ENCODE data around the gene NOVA2. TPM values are rescaled to one million over a fixed set of nuclear protein-coding genes. Genes with fewer than 3 reads are reported as not detected.

NOVA2 gene
- polyA plus RNA-seq, 1 of the 3 experiments (the other 2 are of a cell fraction) = 1.9 TPM

DNA sequence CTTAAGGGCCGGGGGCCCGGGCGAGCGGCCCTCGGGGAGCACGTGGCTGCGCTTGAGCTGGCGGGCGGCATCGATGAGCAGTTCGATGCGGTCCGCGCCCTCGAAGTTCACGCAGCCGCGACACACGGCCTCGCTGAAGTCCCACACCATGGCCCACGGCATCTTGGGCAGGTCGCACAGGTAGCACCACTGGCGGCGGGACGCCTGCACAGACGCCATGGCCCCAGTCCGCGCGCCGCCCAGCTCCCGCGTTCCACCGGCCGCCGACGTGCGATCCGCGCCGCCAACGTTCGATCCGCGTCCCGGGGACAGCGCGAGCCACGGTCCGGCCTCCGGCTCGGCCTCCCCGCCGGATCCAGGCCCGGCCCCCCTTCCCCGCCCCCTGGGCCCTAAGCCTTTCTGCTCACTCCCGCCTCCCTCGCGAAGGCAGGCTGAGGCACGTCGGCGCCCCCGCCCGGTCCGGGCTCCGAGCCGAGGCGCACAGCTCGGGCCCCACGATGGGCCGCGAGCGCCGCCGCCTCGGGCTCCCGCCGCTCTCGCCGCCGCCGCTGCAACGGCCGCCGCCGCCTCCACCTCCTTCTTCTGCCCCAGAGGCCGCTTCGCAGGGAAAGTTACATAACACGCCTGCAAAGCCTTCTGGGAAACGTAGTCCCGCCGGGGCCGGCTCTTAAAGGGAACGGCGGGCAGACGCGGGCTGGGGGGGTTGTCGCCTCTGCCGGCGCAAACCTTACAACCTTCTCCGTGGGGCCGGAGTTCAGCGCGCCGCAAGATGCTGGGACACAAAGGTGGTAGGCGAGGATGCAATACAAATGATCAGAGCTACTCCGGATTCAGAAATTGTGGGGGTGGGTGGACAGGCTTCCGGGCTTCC, 87.9 kb downstream of the NOVA2 start, which contains the start of gene IRF2BP1:
Gene IRF2BP1, minus strand, starts transcription at position 586 of the 871 bp plus-strand sequence. Its CDS starts 367 bp downstream, at position 219.
- Histone ChIP-seq H3K4me1 (ENCODE audit: control insufficient read depth in 1 of 2, insufficient read depth in 2 of 2, low read depth in 1 of 2, low read length in 1 of 2) (peaks cover 3 to 39% of the 10 kb centered on the region in 2 experiments; a peak in 2 of 4 replicates), H3K9me3 (no peaks in the 10 kb centered on the region), H3K4me2 (peak within 1 kb of the TSS; percentile 84), H2AFZ (ENCODE audit: low read depth) (peak within 1 kb of the TSS; percentile 75), H3F3A (replicated peaks; ENCODE audit: insufficient read depth) (peaks cover 19% of the 10 kb centered on the region), H4K20me1 (ENCODE audit: insufficient read depth) (peaks cover 33% of the 10 kb centered on the region), H3K79me2 (ENCODE audit: insufficient read depth) (peaks cover 29% of the 10 kb centered on the region), H3K27me3 (ENCODE audit: insufficient read depth) (no peaks in the 10 kb centered on the region), H3K36me3 (replicated peaks in 1 of 2; ENCODE audit: control insufficient read depth in 1 of 2, insufficient read depth in 2 of 2, low read length in 1 of 2) (peaks cover 3 to 30% of the 10 kb centered on the region in 2 experiments), H3K27ac (ENCODE audit: low read depth in 2 of 2, low read length in 1 of 2) (peak within 1 kb of the TSS; percentile 78 to 92), H3K4me3 (ENCODE audit: low read depth in 2 of 2, low read length in 1 of 2) (peak within 1 kb of the TSS; percentile 72 to 81), H3K9ac (peak within 1 kb of the TSS; percentile 77), H3K9me2 (no peaks in the 10 kb centered on the region)
- 1% methylated on average over 19 of the region's 107 CpGs for WGBS (ENCODE audit: low lambda C conversion rate)
- DNase-seq = peak; percentile 91
- CTCF ChIA-PET = interaction anchor here (0.8 to 9.9 kb wide), 5 partner anchors 17 to 113 kb away, joined by 3 to 130 read pairs (median 13); partner anchors contain the start of genes FOXA3, MYPOP, RSPH6A and SYMPK
- POLR2A ChIA-PET = interaction anchor here (0.6 to 1.6 kb wide), 4 partner anchors 17 to 123 kb away, joined by 3 to 19 read pairs (median 5); partner anchors contain the start of genes MYPOP and SYMPK
- TF ChIP-seq RAD21 (IDR thresholded peaks at IDR 0.05; ENCODE audit: low read length) (no peak), GABPA (IDR thresholded peaks at IDR 0.05; ENCODE audit: low read depth) (peak; percentile 74), POLR2AphosphoS5 (IDR thresholded peaks at IDR 0.05; ENCODE audit: low read depth, low read length) (peak; percentile 32), CHD2 (IDR thresholded peaks at IDR 0.05; ENCODE audit: low read length, partially characterized antibody) (no peak), FOSL2 (IDR thresholded peaks at IDR 0.05; ENCODE audit: borderline replicate concordance, low read depth) (no peak), TEAD4 (IDR thresholded peaks at IDR 0.05; ENCODE audit: borderline replicate concordance, insufficient read depth) (no peak), RFX5 (IDR thresholded peaks at IDR 0.05; ENCODE audit: low read length) (no peak), ELF1 (IDR thresholded peaks at IDR 0.05) (no peak), TAF1 (IDR thresholded peaks at IDR 0.05; ENCODE audit: borderline replicate concordance, low read depth, low read length) (peak; percentile 48), RXRA (IDR thresholded peaks at IDR 0.05; ENCODE audit: borderline replicate concordance, low read depth) (no peak), EP300 (IDR thresholded peaks at IDR 0.05; ENCODE audit: borderline replicate concordance in 1 of 2, low read depth in 1 of 2, low read length in 1 of 2) (no peak), GATA2 (CRISPR knock-in tag; IDR thresholded peaks at IDR 0.05) (no peak)
- TF ChIP-seq, protein P1, sequence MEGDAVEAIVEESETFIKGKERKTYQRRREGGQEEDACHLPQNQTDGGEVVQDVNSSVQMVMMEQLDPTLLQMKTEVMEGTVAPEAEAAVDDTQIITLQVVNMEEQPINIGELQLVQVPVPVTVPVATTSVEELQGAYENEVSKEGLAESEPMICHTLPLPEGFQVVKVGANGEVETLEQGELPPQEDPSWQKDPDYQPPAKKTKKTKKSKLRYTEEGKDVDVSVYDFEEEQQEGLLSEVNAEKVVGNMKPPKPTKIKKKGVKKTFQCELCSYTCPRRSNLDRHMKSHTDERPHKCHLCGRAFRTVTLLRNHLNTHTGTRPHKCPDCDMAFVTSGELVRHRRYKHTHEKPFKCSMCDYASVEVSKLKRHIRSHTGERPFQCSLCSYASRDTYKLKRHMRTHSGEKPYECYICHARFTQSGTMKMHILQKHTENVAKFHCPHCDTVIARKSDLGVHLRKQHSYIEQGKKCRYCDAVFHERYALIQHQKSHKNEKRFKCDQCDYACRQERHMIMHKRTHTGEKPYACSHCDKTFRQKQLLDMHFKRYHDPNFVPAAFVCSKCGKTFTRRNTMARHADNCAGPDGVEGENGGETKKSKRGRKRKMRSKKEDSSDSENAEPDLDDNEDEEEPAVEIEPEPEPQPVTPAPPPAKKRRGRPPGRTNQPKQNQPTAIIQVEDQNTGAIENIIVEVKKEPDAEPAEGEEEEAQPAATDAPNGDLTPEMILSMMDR (IDR thresholded peaks at IDR 0.05) = no peak
- TF ChIP-seq, protein P2, sequence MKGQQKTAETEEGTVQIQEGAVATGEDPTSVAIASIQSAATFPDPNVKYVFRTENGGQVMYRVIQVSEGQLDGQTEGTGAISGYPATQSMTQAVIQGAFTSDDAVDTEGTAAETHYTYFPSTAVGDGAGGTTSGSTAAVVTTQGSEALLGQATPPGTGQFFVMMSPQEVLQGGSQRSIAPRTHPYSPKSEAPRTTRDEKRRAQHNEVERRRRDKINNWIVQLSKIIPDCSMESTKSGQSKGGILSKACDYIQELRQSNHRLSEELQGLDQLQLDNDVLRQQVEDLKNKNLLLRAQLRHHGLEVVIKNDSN (IDR thresholded peaks at IDR 0.05; ENCODE audit: borderline replicate concordance, low read depth) = no peak
- TF ChIP-seq, protein P3, sequence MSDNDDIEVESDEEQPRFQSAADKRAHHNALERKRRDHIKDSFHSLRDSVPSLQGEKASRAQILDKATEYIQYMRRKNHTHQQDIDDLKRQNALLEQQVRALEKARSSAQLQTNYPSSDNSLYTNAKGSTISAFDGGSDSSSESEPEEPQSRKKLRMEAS (IDR thresholded peaks at IDR 0.05; ENCODE audit: low read depth) = peak; percentile 74
- TF ChIP-seq, protein P4, sequence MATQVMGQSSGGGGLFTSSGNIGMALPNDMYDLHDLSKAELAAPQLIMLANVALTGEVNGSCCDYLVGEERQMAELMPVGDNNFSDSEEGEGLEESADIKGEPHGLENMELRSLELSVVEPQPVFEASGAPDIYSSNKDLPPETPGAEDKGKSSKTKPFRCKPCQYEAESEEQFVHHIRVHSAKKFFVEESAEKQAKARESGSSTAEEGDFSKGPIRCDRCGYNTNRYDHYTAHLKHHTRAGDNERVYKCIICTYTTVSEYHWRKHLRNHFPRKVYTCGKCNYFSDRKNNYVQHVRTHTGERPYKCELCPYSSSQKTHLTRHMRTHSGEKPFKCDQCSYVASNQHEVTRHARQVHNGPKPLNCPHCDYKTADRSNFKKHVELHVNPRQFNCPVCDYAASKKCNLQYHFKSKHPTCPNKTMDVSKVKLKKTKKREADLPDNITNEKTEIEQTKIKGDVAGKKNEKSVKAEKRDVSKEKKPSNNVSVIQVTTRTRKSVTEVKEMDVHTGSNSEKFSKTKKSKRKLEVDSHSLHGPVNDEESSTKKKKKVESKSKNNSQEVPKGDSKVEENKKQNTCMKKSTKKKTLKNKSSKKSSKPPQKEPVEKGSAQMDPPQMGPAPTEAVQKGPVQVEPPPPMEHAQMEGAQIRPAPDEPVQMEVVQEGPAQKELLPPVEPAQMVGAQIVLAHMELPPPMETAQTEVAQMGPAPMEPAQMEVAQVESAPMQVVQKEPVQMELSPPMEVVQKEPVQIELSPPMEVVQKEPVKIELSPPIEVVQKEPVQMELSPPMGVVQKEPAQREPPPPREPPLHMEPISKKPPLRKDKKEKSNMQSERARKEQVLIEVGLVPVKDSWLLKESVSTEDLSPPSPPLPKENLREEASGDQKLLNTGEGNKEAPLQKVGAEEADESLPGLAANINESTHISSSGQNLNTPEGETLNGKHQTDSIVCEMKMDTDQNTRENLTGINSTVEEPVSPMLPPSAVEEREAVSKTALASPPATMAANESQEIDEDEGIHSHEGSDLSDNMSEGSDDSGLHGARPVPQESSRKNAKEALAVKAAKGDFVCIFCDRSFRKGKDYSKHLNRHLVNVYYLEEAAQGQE (IDR thresholded peaks at IDR 0.05; ENCODE audit: low read depth, low read length) = 0 out of 2 replicates have a peak, but pooled peaks have one; percentile 4
- TF ChIP-seq, protein P5, sequence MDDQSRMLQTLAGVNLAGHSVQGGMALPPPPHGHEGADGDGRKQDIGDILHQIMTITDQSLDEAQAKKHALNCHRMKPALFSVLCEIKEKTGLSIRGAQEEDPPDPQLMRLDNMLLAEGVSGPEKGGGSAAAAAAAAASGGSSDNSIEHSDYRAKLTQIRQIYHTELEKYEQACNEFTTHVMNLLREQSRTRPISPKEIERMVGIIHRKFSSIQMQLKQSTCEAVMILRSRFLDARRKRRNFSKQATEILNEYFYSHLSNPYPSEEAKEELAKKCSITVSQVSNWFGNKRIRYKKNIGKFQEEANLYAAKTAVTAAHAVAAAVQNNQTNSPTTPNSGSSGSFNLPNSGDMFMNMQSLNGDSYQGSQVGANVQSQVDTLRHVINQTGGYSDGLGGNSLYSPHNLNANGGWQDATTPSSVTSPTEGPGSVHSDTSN (IDR thresholded peaks at IDR 0.05) = no peak
